GM06990 (cell line): ENCODE results near the gene WDHD1.
"Not testable (repeated sequence)": the region's sequence is repeated elsewhere in the genome, so short reads cannot be mapped to it uniquely, and the experiment has no call there.

Experiments
- DNase-seq: peaks from one replicate; pipeline ENCODE4 v3.0.0-alpha.2; 2011; ENCODE audit not compliant: insufficient read length; ENCODE audit errors: extremely low read depth
- H3K27me3 ChIP-seq: replicated peaks from 2 replicates; pipeline ENCODE4 v1.6.0; 2011; ENCODE audit warnings: low read length; ENCODE audit not compliant: control insufficient read depth, insufficient read depth
- H3K36me3 ChIP-seq: 2 replicates; pipeline ENCODE4 v1.5.1; 2011; ENCODE audit warnings: low read length; ENCODE audit not compliant: control insufficient read depth, insufficient read depth
- H3K4me3 ChIP-seq: replicated peaks from 2 replicates; pipeline ENCODE4 v1.5.1; 2011; ENCODE audit warnings: low read depth, mild to moderate bottlenecking, control low read depth, low read length
- TF ChIP-seq, protein P1 (sequence below): IDR thresholded peaks from 2 replicates; pipeline ENCODE4 v1.5.1; 2011; ENCODE audit warnings: low read length, control low read depth, mild to moderate bottlenecking, inconsistent platforms; ENCODE audit not compliant: insufficient read depth, poor library complexity, severe bottlenecking

Gene WDHD1

DNA sequence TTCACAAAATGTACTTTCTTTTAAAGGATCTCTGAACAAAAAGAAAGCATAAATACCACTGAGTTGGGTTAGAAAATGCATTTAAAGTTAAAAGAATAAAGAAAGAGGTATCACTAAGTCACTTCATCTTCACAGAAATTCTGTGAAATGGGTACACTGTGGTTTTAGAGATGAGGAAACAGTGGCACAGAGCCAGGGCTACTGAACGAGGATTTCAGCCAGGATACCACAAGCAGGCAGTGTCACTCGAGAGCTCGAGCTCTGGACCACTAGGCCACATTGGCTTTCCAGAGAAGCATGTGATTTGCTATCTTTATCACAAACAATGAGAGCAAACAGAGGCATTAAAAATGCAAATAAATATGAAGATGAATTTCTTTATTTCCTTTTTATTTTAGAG, 51.0 kb downstream of the WDHD1 start:
- DNase-seq, result no peak
- Histone ChIP-seq H3K4me3 (no peak overlapping the region), H3K27me3 (no peaks in the 10 kb centered on the region), H3K36me3 (no peaks in the 10 kb centered on the region; the same call in none of the 2 replicates)
- TF ChIP-seq, protein P1, sequence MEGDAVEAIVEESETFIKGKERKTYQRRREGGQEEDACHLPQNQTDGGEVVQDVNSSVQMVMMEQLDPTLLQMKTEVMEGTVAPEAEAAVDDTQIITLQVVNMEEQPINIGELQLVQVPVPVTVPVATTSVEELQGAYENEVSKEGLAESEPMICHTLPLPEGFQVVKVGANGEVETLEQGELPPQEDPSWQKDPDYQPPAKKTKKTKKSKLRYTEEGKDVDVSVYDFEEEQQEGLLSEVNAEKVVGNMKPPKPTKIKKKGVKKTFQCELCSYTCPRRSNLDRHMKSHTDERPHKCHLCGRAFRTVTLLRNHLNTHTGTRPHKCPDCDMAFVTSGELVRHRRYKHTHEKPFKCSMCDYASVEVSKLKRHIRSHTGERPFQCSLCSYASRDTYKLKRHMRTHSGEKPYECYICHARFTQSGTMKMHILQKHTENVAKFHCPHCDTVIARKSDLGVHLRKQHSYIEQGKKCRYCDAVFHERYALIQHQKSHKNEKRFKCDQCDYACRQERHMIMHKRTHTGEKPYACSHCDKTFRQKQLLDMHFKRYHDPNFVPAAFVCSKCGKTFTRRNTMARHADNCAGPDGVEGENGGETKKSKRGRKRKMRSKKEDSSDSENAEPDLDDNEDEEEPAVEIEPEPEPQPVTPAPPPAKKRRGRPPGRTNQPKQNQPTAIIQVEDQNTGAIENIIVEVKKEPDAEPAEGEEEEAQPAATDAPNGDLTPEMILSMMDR, result no peak

DNA sequence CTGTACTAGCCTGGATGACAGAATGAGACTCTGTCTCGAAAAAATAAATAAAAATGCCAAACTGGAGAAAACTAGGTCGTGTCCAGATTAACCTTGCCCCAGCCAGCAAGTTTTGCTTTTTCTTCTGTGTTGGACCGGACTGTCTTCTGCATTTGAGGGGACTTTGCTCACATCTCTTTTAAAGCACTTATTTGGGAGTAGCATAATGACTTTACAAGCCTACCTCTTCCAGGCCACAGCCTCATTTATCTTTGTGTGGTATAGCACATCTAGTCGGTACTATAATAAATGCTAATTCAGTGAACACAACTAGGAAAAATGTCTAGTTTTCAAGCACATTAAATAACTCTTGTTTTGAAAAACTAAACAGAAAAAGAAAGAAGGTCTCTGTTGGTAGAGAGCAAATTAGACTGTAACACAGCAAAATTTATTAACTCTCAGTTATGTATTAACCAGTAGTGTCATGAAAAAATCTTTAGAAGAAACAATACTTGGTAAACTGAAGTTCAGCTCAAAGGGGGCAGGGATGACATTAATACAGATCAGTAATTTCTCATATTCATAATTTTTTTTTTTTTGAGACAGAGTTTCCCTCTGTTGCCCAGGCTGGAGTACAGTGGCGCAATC, 52.0 kb downstream of the WDHD1 start:
- TF ChIP-seq, protein P1, result no peak
- no peak for DNase-seq
- no peaks in the 10 kb centered on the region; the same call in none of the 2 replicates for H3K36me3 ChIP-seq
- no peak overlapping the region for H3K4me3 ChIP-seq
- no peaks in the 10 kb centered on the region for H3K27me3 ChIP-seq

- H3K36me3 ChIP-seq, result peaks cover 2% of the 10 kb centered on the region
- no peak for DNase-seq
Observed at GRCh38 chr14:54967496-54967895, 59.4 kb downstream of the WDHD1 start.

GRCh38 chr14:54955143-54955542, 71.8 kb downstream of the WDHD1 start:
- DNase-seq, result no peak
- Histone ChIP-seq H3K4me3 (no peak overlapping the region), H3K27me3 (no peaks in the 10 kb centered on the region), H3K36me3 (no peaks in the 10 kb centered on the region; the same call in 1 of the 2 replicates)
- TF ChIP-seq, protein P1, result no peak

More at GRCh38 chr14:54967496-54967895, 59.4 kb downstream of the WDHD1 start:
- Histone ChIP-seq H3K4me3 (no peak overlapping the region), H3K27me3 (no peaks in the 10 kb centered on the region)
- TF ChIP-seq, protein P1, result no peak

- DNase-seq, H3K36me3 ChIP-seq, H3K4me3 ChIP-seq, H3K27me3 ChIP-seq: not testable (repeated sequence)
Observed at GRCh38 chr14:54953609-54954008, 73.3 kb downstream of the WDHD1 start.

DNA sequence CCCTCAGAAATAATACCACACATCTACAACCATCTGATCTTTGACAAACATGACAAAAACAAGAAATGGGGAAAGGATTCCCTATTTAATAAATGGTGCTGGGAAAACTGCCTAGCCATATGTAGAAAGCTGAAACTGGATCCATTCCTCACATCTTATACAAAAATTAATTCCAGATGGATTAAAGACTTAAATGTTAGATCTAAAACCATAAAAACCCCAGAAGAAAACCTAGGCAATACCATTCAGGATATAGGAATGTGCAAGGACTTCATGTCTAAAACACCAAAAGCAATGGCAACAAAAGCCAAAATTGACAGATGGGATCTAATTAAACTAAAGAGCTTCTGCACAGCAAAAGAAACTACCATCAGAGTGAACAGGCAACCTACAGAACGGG, 74.1 kb downstream of the WDHD1 start:
- not testable (repeated sequence) for H3K36me3 ChIP-seq, DNase-seq, H3K27me3 ChIP-seq

DNA sequence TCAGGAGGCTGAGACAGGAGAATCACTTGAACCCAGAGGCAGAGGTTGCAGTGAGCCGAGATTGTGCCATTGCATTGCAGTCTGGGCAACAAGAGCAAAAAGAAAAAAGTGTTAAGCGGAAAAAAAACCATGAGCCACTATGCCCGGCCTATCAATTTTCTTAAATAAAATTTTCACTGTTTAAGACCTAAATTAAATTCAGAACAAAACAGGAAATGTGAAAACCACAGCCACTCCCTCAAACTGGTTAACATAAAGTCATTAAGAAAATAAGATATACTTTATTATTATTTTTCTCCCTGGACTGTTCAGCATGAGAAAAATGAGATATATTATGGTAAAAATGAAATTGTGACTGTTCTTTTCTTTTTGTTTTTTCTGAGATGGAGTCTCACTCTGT, 79.7 kb downstream of the WDHD1 start:
- no peak overlapping the region for H3K4me3 ChIP-seq
- TF ChIP-seq, protein P1, result no peak
- peaks cover 2% of the 10 kb centered on the region for H3K36me3 ChIP-seq
- H3K27me3 ChIP-seq, result no peaks in the 10 kb centered on the region
- DNase-seq, result no peak

More for the DNA sequence above, 74.1 kb downstream of the WDHD1 start:
- H3K4me3 ChIP-seq, result not testable (repeated sequence)
